HEK293 (cell line): ENCODE measurements around the gene TUBGCP3.

Source experiments
- CTCF ChIA-PET: fragments of 350-600 bp; formaldehyde crosslinking; extraction: SDS; loops from one replicate; lab custom pipeline; 2021; ENCODE audit warnings: antibody characterized with exemption; lab: Yijun Ruan, JAX
- POLR2A ChIA-PET: fragments of 300-600 bp; formaldehyde crosslinking; extraction: SDS; loops from one replicate; lab custom pipeline; 2020; ENCODE audit warnings: antibody characterized with exemption, inconsistent platforms; lab: Yijun Ruan, JAX
- H3K27ac ChIP-seq: fragments of 200-500 bp; sonication (Bioruptor generic); 2 replicates; pipeline ENCODE4 v1.5.1; 2014; ENCODE audit warnings: low read depth, low read length, control low read depth, inconsistent platforms; ENCODE audit errors: extremely low read depth
- H3K36me3 ChIP-seq, 2 experiments: fragments of 200-500 bp in 1 of 2; sonication (Bioruptor generic) in 1 of 2; 1 replicate in 1 of 2; 2 replicates in 1 of 2; pipeline ENCODE4 v1.5.1; 2014 to 2017; ENCODE audit warnings: inconsistent platforms in 2 of 2, low read length in 2 of 2; ENCODE audit not compliant: control insufficient read depth in 2 of 2, insufficient read depth in 1 of 2
- H3K4me1 ChIP-seq: fragments of 200-500 bp; sonication (Bioruptor generic); 2 replicates; pipeline ENCODE4 v1.5.1; 2014; ENCODE audit warnings: mild to moderate bottlenecking, low read length, inconsistent platforms; ENCODE audit not compliant: control insufficient read depth, insufficient read depth
- H3K4me3 ChIP-seq: 2 replicates; pipeline ENCODE4 v1.5.1; 2011; ENCODE audit warnings: low read depth, mild to moderate bottlenecking, control low read depth, low read length, moderate library complexity
- H3K9me3 ChIP-seq: fragments of 200-500 bp; sonication (Bioruptor generic); 2 replicates; pipeline ENCODE4 v1.5.1; 2014; ENCODE audit warnings: low read depth, low read length, inconsistent platforms; ENCODE audit not compliant: control insufficient read depth, insufficient read depth
- HOXC10 ChIP-seq: sonication (generic); formaldehyde crosslinking; IDR thresholded peaks from 2 replicates; pipeline ENCODE4 v1.8.1; 2023; ENCODE audit warnings: mild to moderate bottlenecking, missing genetic modification reagents
- KLF7 ChIP-seq: fragments of 450-650 bp; formaldehyde crosslinking; IDR thresholded peaks from 2 replicates; pipeline ENCODE4 v1.5.1; 2016; ENCODE audit warnings: missing biosample characterization, missing genetic modification characterization, borderline replicate concordance
- SCRT1 ChIP-seq: fragments of 450-650 bp; formaldehyde crosslinking; IDR thresholded peaks from 2 replicates; pipeline ENCODE4 v1.5.1; 2016; ENCODE audit warnings: missing biosample characterization, missing genetic modification characterization, borderline replicate concordance
- YY1 ChIP-seq: fragments of 450-650 bp; formaldehyde crosslinking; IDR thresholded peaks from 2 replicates; pipeline ENCODE4 v1.5.1; 2018; ENCODE audit warnings: missing biosample characterization, missing genetic modification characterization
- ZBTB21 ChIP-seq: fragments of 450-650 bp; formaldehyde crosslinking; IDR thresholded peaks from 2 replicates; pipeline ENCODE4 v1.5.1; 2017; ENCODE audit warnings: missing biosample characterization, missing genetic modification characterization
- ZBTB8A ChIP-seq: fragments of 450-650 bp; formaldehyde crosslinking; IDR thresholded peaks from 2 replicates; pipeline ENCODE4 v1.5.1; 2016; ENCODE audit warnings: missing biosample characterization, missing genetic modification characterization
- ZFHX2 ChIP-seq: fragments of 450-650 bp; formaldehyde crosslinking; conservative IDR thresholded peaks from 2 replicates; pipeline ENCODE4 v1.5.1; 2016; ENCODE audit warnings: missing biosample characterization, missing genetic modification characterization
- ZNF155 ChIP-seq: fragments of 450-650 bp; formaldehyde crosslinking; IDR thresholded peaks from 2 replicates; pipeline ENCODE4 v1.5.1; 2016; ENCODE audit warnings: missing biosample characterization, missing genetic modification characterization
- ZNF157 ChIP-seq: fragments of 450-650 bp; formaldehyde crosslinking; IDR thresholded peaks from 2 replicates; pipeline ENCODE4 v1.5.1; 2016; ENCODE audit warnings: missing biosample characterization, missing genetic modification characterization
- ZNF184 ChIP-seq: fragments of 450-650 bp; IDR thresholded peaks from 2 replicates; pipeline ENCODE4 v1.5.1; 2018; ENCODE audit warnings: missing biosample characterization, mild to moderate bottlenecking, missing genetic modification characterization
- ZNF19 ChIP-seq: fragments of 450-650 bp; formaldehyde crosslinking; IDR thresholded peaks from 2 replicates; pipeline ENCODE4; 2016; ENCODE audit warnings: missing biosample characterization, missing genetic modification characterization, low read depth
- ZNF324 ChIP-seq: fragments of 450-650 bp; formaldehyde crosslinking; IDR thresholded peaks from 2 replicates; pipeline ENCODE4 v1.5.1; 2016; ENCODE audit warnings: missing biosample characterization, missing genetic modification characterization
- ZNF341 ChIP-seq: fragments of 450-650 bp; formaldehyde crosslinking; IDR thresholded peaks from 2 replicates; pipeline ENCODE4; 2016; ENCODE audit warnings: low read depth, missing biosample characterization, missing genetic modification characterization
- ZNF433 ChIP-seq: fragments of 450-650 bp; formaldehyde crosslinking; IDR thresholded peaks from 2 replicates; pipeline ENCODE4 v1.5.1; 2016; ENCODE audit warnings: missing biosample characterization, missing genetic modification characterization, low read depth
- ZNF549 ChIP-seq: fragments of 450-650 bp; IDR thresholded peaks from 2 replicates; pipeline ENCODE4 v1.5.1; 2018; ENCODE audit warnings: missing biosample characterization, missing genetic modification characterization, mild to moderate bottlenecking, inconsistent platforms, moderate library complexity
- ZNF585B ChIP-seq: fragments of 450-650 bp; formaldehyde crosslinking; IDR thresholded peaks from 2 replicates; pipeline ENCODE4 v1.5.1; 2016; ENCODE audit warnings: missing biosample characterization, missing genetic modification characterization
- ZNF596 ChIP-seq: fragments of 450-650 bp; IDR thresholded peaks from 2 replicates; pipeline ENCODE4 v1.5.0; 2018; ENCODE audit warnings: missing biosample characterization, mild to moderate bottlenecking, missing genetic modification characterization, moderate library complexity
- ZNF677 ChIP-seq: fragments of 450-650 bp; IDR thresholded peaks from 2 replicates; pipeline ENCODE4 v1.5.0; 2018; ENCODE audit warnings: missing biosample characterization, mild to moderate bottlenecking, missing genetic modification characterization, moderate library complexity
- ZNF791 ChIP-seq: fragments of 450-650 bp; formaldehyde crosslinking; IDR thresholded peaks from 2 replicates; pipeline ENCODE4 v1.5.1; 2016; ENCODE audit warnings: missing biosample characterization, missing genetic modification characterization
- ZNF837 ChIP-seq: fragments of 450-650 bp; formaldehyde crosslinking; IDR thresholded peaks from 2 replicates; pipeline ENCODE4 v1.5.1; 2016; ENCODE audit warnings: missing biosample characterization, missing genetic modification characterization
- TF ChIP-seq, protein P1 (sequence below): fragments of 450-650 bp; formaldehyde crosslinking; IDR thresholded peaks from 2 replicates; pipeline ENCODE4 v1.5.1; 2016; ENCODE audit warnings: missing biosample characterization, missing genetic modification characterization
- TF ChIP-seq, protein P2 (sequence below): fragments of 450-650 bp; formaldehyde crosslinking; IDR thresholded peaks from 2 replicates; pipeline ENCODE4 v1.5.1; 2017; ENCODE audit warnings: missing biosample characterization, missing genetic modification characterization
- TF ChIP-seq, protein P3 (sequence below): fragments of 450-650 bp; formaldehyde crosslinking; IDR thresholded peaks from 2 replicates; pipeline ENCODE4 v1.5.1; 2016; ENCODE audit warnings: missing biosample characterization, missing genetic modification characterization
- TF ChIP-seq, protein P4 (sequence below): fragments of 450-650 bp; IDR thresholded peaks from 2 replicates; pipeline ENCODE4 v1.5.1; 2018; ENCODE audit warnings: missing biosample characterization, missing genetic modification characterization
- TF ChIP-seq, protein P5 (sequence below): fragments of 450-650 bp; formaldehyde crosslinking; IDR thresholded peaks from 2 replicates; pipeline ENCODE4 v1.5.1; 2017; ENCODE audit warnings: missing biosample characterization, missing genetic modification characterization

TUBGCP3 gene

DNA sequence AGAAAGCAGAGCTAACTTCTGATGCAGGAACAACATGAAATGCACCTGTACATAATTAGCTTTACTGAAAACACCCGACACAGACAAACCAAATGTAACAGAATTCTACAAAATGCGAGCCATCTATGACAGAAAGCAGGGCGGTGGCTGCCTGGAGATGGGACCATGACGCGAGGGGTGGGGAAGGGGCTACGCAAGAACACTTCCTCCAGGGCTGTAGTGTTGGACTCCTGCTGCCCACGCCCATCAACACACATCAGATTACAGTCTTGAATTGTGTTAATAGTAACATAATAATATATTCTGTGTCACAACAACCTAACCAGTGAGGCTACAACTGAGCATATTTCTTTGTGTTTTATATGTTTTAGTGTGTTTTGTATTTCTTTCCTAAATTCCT is 108.6 kb downstream of the TUBGCP3 start:
- POLR2A ChIA-PET = no interaction called here

DNA sequence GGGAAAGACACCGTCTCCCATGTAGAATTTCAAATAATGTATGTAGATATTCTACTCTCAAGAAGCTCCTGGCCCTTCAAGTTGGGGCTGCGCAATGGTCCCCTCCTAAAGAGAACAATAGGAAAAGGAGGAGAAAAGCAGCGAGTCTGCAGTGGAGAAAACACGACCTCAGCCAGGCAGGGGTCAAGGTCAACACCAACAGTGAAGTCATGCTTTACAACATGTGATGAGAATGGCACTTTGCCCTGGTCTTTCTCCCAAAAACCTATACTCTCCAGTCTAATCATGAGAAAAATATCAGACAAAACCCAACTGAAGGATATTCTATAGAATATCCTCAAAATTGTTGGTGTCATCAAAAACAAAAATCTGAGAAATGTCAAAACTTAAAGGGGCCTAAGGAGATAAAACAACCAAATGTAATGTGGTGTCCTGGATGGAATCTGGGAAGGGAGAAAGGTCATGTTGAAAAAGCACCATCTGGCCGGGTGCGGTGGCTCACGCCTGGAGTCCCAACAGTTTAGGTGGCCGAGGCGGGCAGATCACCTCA is 110.8 kb downstream of the TUBGCP3 start:
- Histone ChIP-seq H3K9me3 (no peaks in the 10 kb centered on the region), H3K27ac (no peak overlapping the region), H3K36me3 (no peaks in the 10 kb centered on the region), H3K4me3 (no peak overlapping the region), H3K4me1 (no peaks in the 10 kb centered on the region)
- no peak for TF ChIP-seq ZBTB21
- no peak for TF ChIP-seq ZNF324 (tag by site-specific recombination)
- no peak for TF ChIP-seq ZNF157 (tag by site-specific recombination)
- no peak for TF ChIP-seq ZNF184
- TF ChIP-seq ZNF585B (tag by site-specific recombination) = no peak
- TF ChIP-seq, protein P1, sequence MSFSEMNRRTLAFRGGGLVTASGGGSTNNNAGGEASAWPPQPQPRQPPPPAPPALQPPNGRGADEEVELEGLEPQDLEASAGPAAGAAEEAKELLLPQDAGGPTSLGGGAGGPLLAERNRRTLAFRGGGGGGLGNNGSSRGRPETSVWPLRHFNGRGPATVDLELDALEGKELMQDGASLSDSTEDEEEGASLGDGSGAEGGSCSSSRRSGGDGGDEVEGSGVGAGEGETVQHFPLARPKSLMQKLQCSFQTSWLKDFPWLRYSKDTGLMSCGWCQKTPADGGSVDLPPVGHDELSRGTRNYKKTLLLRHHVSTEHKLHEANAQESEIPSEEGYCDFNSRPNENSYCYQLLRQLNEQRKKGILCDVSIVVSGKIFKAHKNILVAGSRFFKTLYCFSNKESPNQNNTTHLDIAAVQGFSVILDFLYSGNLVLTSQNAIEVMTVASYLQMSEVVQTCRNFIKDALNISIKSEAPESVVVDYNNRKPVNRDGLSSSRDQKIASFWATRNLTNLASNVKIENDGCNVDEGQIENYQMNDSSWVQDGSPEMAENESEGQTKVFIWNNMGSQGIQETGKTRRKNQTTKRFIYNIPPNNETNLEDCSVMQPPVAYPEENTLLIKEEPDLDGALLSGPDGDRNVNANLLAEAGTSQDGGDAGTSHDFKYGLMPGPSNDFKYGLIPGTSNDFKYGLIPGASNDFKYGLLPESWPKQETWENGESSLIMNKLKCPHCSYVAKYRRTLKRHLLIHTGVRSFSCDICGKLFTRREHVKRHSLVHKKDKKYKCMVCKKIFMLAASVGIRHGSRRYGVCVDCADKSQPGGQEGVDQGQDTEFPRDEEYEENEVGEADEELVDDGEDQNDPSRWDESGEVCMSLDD (tag by site-specific recombination) = no peak
- no peak for TF ChIP-seq ZNF549 (tag by site-specific recombination)
- no peak for TF ChIP-seq ZNF433
- ChIA-PET POLR2A (no interaction called here), CTCF (no interaction called here)

More for the DNA sequence above, 108.6 kb downstream of the TUBGCP3 start:
- no peak overlapping the region for H3K4me3 ChIP-seq
- no peak overlapping the region for H3K27ac ChIP-seq
- CTCF ChIA-PET = no interaction called here
- TF ChIP-seq HOXC10 (CRISPR knock-in tag) (no peak), ZNF19 (tag by site-specific recombination) (no peak), ZNF837 (tag by site-specific recombination) (no peak), ZNF677 (tag by site-specific recombination) (no peak), ZFHX2 (no peak), SCRT1 (tag by site-specific recombination) (no peak), ZNF791 (tag by site-specific recombination) (no peak), ZNF341 (tag by site-specific recombination) (no peak), ZBTB8A (tag by site-specific recombination) (no peak), ZNF155 (tag by site-specific recombination) (no peak), KLF7 (no peak), YY1 (tag by site-specific recombination) (no peak)
- TF ChIP-seq, protein P2, sequence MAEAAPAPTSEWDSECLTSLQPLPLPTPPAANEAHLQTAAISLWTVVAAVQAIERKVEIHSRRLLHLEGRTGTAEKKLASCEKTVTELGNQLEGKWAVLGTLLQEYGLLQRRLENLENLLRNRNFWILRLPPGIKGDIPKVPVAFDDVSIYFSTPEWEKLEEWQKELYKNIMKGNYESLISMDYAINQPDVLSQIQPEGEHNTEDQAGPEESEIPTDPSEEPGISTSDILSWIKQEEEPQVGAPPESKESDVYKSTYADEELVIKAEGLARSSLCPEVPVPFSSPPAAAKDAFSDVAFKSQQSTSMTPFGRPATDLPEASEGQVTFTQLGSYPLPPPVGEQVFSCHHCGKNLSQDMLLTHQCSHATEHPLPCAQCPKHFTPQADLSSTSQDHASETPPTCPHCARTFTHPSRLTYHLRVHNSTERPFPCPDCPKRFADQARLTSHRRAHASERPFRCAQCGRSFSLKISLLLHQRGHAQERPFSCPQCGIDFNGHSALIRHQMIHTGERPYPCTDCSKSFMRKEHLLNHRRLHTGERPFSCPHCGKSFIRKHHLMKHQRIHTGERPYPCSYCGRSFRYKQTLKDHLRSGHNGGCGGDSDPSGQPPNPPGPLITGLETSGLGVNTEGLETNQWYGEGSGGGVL (tag by site-specific recombination) = no peak
- no peaks in the 10 kb centered on the region for H3K9me3 ChIP-seq
- no peaks in the 10 kb centered on the region for H3K36me3 ChIP-seq
- H3K4me1 ChIP-seq = no peaks in the 10 kb centered on the region

DNA sequence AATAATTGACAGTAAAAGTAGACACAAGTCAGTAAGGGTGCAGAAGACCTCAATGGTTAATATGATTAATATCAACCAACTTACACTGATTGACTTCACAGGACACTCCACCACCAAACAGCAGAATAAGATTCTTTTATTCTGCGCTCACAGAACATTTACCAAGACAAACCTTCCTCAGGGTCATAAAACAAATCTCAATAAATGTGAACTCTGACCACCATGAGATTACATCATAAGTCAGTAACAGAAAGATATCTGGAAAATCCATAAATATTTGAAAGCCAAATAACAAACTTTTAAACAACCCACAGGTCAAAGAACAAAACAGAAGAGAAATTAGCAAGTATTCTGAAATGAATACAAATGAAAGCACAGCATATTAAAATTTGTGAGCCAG is 112.1 kb downstream of the TUBGCP3 start:
- CTCF ChIA-PET = no interaction called here
- no peaks in the 10 kb centered on the region for H3K4me1 ChIP-seq
- H3K9me3 ChIP-seq = no peaks in the 10 kb centered on the region
- POLR2A ChIA-PET = no interaction called here
- H3K4me3 ChIP-seq = no peak overlapping the region
- no peaks in the 10 kb centered on the region for H3K36me3 ChIP-seq
- H3K27ac ChIP-seq = no peak overlapping the region
- TF ChIP-seq, protein P3, sequence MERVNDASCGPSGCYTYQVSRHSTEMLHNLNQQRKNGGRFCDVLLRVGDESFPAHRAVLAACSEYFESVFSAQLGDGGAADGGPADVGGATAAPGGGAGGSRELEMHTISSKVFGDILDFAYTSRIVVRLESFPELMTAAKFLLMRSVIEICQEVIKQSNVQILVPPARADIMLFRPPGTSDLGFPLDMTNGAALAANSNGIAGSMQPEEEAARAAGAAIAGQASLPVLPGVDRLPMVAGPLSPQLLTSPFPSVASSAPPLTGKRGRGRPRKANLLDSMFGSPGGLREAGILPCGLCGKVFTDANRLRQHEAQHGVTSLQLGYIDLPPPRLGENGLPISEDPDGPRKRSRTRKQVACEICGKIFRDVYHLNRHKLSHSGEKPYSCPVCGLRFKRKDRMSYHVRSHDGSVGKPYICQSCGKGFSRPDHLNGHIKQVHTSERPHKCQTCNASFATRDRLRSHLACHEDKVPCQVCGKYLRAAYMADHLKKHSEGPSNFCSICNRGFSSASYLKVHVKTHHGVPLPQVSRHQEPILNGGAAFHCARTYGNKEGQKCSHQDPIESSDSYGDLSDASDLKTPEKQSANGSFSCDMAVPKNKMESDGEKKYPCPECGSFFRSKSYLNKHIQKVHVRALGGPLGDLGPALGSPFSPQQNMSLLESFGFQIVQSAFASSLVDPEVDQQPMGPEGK (tag by site-specific recombination) = no peak
- TF ChIP-seq, protein P4, sequence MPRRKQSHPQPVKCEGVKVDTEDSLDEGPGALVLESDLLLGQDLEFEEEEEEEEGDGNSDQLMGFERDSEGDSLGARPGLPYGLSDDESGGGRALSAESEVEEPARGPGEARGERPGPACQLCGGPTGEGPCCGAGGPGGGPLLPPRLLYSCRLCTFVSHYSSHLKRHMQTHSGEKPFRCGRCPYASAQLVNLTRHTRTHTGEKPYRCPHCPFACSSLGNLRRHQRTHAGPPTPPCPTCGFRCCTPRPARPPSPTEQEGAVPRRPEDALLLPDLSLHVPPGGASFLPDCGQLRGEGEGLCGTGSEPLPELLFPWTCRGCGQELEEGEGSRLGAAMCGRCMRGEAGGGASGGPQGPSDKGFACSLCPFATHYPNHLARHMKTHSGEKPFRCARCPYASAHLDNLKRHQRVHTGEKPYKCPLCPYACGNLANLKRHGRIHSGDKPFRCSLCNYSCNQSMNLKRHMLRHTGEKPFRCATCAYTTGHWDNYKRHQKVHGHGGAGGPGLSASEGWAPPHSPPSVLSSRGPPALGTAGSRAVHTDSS = no peak
- TF ChIP-seq ZNF596 (tag by site-specific recombination) (no peak), ZFHX2 (no peak)
- TF ChIP-seq, protein P5, sequence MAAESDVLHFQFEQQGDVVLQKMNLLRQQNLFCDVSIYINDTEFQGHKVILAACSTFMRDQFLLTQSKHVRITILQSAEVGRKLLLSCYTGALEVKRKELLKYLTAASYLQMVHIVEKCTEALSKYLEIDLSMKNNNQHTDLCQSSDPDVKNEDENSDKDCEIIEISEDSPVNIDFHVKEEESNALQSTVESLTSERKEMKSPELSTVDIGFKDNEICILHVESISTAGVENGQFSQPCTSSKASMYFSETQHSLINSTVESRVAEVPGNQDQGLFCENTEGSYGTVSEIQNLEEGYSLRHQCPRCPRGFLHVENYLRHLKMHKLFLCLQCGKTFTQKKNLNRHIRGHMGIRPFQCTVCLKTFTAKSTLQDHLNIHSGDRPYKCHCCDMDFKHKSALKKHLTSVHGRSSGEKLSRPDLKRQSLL = no peak
